A375 (cell line): Measurements from ENCODE around the gene FIGNL2. TPM values are rescaled to one million over a fixed set of nuclear protein-coding genes. Genes with fewer than 3 reads are reported as not detected.

Experiments
- total RNA-seq: library from RNA; depleted of rRNA; stranded (reverse); fragments of >200 nt; shearing (Covaris generic); gene quantifications from 2 replicates; pipeline ENCODE4 v1.2.3, GENCODE V29; 2014; rRNA removed

FIGNL2 gene, protein sequence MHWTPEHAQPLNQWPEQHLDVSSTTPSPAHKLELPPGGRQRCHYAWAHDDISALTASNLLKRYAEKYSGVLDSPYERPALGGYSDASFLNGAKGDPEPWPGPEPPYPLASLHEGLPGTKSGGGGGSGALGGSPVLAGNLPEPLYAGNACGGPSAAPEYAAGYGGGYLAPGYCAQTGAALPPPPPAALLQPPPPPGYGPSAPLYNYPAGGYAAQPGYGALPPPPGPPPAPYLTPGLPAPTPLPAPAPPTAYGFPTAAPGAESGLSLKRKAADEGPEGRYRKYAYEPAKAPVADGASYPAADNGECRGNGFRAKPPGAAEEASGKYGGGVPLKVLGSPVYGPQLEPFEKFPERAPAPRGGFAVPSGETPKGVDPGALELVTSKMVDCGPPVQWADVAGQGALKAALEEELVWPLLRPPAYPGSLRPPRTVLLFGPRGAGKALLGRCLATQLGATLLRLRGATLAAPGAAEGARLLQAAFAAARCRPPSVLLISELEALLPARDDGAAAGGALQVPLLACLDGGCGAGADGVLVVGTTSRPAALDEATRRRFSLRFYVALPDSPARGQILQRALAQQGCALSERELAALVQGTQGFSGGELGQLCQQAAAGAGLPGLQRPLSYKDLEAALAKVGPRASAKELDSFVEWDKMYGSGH
- total RNA-seq, result not detected in 2 replicates

DNA sequence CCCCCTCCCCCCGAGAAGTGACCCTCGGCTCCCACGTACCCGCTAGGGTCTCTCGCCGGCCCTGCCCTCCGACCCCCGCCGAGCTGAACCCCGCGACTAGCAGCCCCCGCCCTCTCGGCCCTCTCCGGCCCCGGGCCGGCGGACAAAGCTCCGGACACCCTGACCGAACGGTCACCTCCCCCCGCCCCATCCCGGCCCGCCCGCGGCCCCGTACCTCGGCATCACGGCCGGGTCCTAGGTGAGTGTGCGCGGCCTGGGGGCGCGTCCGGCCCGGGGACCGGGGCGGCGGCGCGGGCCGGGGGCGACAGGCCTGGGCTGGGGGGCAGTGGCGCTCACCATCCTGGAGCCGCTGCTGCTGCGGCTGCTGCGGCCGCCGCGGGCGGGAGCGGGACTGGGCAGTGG lies at the start of gene FIGNL2:
Gene FIGNL2 (minus strand): TSS at position 393 of the 402 bp plus-strand sequence. CDS start 26,305 bp downstream, outside the sequence.

DNA sequence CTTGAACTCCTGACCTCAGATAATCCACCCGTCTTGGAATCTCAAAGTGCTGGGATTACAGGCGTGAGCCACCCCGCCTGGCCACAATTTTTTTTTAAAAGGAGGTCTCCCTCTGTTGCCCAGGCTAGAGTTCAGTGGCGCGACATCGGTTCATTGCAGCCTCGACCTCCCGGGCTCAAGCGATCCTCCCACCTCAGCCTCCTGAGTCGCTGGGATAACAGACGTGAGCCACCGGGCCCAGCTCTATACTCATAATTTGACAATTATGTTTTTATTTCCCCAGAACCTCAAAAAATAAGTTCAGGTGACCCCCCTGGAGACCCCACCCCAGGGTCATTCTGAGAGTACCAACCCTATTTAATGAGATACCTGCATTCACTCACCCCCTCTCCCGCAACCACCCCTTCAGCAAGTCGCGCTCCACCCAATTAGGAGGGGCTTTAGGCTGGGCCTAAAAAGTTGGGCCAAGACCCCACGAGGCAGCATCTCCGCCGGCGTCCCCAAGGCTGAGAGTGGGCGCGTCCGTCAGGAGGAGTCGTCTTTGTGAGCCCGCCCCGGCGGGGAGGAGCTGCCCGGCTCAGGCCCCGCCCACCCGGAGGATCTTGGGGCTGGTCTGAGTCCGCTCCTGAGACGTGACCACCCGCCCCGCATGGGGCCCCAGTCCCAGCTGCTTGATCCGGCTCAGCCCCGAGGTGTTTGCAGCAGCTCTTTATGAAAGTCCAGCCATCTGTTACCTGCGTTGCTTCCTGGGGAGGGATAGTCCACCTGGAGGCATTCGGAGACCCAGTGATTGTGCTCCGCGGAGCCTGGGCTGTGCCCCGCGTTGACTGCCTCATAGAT lies 39.2 kb upstream of the FIGNL2 start, which contains the start of gene ANKRD33:
Gene ANKRD33 (plus strand): TSS at position 628 of the 840 bp plus-strand sequence. CDS start 84 bp downstream, at position 712.

Other genes starting within 250 kb of the FIGNL2 start
- gene ANKRD33, start 39.4 kb upstream of the FIGNL2 start, total RNA-seq, result not detected in 2 replicates
- 0.16 and 0.53 TPM in 2 replicates for gene ACVRL1, start 58.8 kb upstream of the FIGNL2 start, total RNA-seq
- 8.2 and 11.9 TPM in 2 replicates for gene ACVR1B, start 103.0 kb upstream of the FIGNL2 start, total RNA-seq
- 2.8 and 4.0 TPM in 2 replicates for gene TAMALIN, start 158.2 kb upstream of the FIGNL2 start, total RNA-seq
- 79.1 and 101 TPM in 2 replicates for gene NR4A1, start 202.7 kb upstream of the FIGNL2 start, total RNA-seq
- 199 and 233 TPM in 2 replicates for gene ATG101, start 221.3 kb upstream of the FIGNL2 start, total RNA-seq
- 0.58 and 0.72 TPM in 2 replicates for gene SMIM41, start 231.0 kb upstream of the FIGNL2 start, total RNA-seq